Ishikawa (cell line): ENCODE results near the gene PITPNB.

ENCODE experiments used
- CEBPB ChIP-seq: IDR thresholded peaks from 2 replicates; pipeline ENCODE4 v1.6.1; 2012
- CREB1 ChIP-seq: IDR thresholded peaks from 2 replicates; pipeline ENCODE4 v1.6.1; 2012; ENCODE audit warnings: low read depth
- EGR1 ChIP-seq: IDR thresholded peaks from 2 replicates; pipeline ENCODE4 v1.6.1; 2012
- EP300 ChIP-seq: IDR thresholded peaks from 2 replicates; pipeline ENCODE4 v1.6.1; 2012; ENCODE audit warnings: borderline replicate concordance
- FOXM1 ChIP-seq: IDR thresholded peaks from 2 replicates; pipeline ENCODE4 v1.6.1; 2012; ENCODE audit warnings: low read depth, borderline replicate concordance
- NFIC ChIP-seq: IDR thresholded peaks from 2 replicates; pipeline ENCODE4 v1.6.1; 2012
- RAD21 ChIP-seq: IDR thresholded peaks from 2 replicates; pipeline ENCODE4 v1.6.1; 2012; ENCODE audit warnings: low read depth
- TAF1 ChIP-seq: IDR thresholded peaks from 2 replicates; pipeline ENCODE4 v1.6.1; 2012; ENCODE audit warnings: low read depth, mild to moderate bottlenecking
- TCF12 ChIP-seq: IDR thresholded peaks from 2 replicates; pipeline ENCODE4 v1.6.1; 2012; ENCODE audit warnings: low read depth
- TEAD4 ChIP-seq: IDR thresholded peaks from 2 replicates; pipeline ENCODE4 v1.6.1; 2012
- YY1 ChIP-seq: IDR thresholded peaks from 2 replicates; pipeline ENCODE4 v1.6.1; 2012; ENCODE audit warnings: low read depth
- ZBTB7A ChIP-seq: IDR thresholded peaks from 2 replicates; pipeline ENCODE4 v1.6.1; 2012; ENCODE audit warnings: low read depth
- TF ChIP-seq, protein P1 (sequence below): IDR thresholded peaks from 2 replicates; pipeline ENCODE4 v1.6.1; 2012; ENCODE audit warnings: low read depth, mild to moderate bottlenecking
- TF ChIP-seq, protein P2 (sequence below): IDR thresholded peaks from 2 replicates; pipeline ENCODE4 v1.6.1; 2012
- TF ChIP-seq, protein P3 (sequence below): IDR thresholded peaks from 2 replicates; pipeline ENCODE4 v1.6.1; 2012

PITPNB gene

DNA sequence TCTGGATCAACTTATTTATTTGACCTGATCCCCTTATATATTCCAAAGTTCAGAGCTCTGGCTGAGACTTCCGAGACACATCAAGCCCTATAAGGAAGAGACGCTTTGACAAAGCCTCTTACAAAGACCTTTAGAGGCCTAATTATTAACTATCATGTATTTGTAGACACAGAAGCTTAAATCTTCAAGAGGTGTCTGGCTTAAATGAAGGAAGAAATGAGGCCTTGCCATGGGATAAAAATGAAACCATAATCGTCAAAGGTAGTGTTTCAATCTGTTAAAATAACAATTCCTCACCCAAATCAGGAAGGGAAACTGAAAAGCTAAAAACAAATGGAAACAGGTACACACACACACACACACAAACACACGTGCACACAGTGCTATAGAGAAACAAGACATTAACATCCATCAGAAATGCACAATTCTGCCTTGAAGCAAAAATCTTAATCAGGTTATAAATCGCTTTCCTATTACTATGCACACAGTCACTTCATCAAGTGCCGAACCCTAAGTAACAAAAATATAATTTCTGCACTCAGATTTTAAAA, 50.2 kb downstream of the PITPNB start:
- TF ChIP-seq, protein P1, sequence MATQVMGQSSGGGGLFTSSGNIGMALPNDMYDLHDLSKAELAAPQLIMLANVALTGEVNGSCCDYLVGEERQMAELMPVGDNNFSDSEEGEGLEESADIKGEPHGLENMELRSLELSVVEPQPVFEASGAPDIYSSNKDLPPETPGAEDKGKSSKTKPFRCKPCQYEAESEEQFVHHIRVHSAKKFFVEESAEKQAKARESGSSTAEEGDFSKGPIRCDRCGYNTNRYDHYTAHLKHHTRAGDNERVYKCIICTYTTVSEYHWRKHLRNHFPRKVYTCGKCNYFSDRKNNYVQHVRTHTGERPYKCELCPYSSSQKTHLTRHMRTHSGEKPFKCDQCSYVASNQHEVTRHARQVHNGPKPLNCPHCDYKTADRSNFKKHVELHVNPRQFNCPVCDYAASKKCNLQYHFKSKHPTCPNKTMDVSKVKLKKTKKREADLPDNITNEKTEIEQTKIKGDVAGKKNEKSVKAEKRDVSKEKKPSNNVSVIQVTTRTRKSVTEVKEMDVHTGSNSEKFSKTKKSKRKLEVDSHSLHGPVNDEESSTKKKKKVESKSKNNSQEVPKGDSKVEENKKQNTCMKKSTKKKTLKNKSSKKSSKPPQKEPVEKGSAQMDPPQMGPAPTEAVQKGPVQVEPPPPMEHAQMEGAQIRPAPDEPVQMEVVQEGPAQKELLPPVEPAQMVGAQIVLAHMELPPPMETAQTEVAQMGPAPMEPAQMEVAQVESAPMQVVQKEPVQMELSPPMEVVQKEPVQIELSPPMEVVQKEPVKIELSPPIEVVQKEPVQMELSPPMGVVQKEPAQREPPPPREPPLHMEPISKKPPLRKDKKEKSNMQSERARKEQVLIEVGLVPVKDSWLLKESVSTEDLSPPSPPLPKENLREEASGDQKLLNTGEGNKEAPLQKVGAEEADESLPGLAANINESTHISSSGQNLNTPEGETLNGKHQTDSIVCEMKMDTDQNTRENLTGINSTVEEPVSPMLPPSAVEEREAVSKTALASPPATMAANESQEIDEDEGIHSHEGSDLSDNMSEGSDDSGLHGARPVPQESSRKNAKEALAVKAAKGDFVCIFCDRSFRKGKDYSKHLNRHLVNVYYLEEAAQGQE: no peak

DNA sequence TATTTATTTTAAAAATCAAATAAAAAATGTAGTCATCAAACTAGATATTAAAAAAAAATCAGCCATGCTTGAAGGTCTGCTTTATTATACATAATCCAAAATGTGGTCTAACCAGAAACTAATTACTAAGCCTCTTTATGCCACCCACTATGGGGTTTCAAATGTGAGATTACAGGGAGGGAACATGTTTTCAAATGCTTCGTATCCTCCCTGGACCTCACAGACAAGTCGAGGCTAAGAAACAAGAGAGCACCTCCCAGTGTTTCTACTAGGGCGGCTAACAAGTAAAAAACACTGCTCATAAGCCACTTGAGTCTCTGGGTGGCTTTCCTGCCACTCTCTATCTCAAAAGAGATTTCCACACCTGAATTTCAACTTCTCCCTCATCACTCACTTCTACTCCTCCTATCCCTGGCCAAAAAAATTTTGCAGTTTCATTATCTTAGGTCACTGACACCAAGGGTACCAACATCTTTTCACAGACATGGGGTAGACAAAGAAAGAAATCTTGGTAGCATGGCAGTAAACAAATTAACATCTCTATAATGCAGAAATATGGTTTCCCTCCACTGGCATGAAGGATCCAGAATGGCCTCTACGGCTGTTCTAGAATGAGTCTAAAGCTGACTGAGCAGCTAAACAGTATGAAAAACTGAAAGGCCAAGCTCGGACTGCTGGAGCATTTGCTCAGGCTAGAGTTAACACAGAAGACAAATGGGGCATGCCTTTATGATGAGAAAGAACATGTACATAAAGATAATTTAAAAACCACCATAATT, 50.9 kb downstream of the PITPNB start:
- TF ChIP-seq EGR1: no peak
- TF ChIP-seq, protein P2, sequence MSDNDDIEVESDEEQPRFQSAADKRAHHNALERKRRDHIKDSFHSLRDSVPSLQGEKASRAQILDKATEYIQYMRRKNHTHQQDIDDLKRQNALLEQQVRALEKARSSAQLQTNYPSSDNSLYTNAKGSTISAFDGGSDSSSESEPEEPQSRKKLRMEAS: no peak
- TF ChIP-seq RAD21: no peak
- TF ChIP-seq YY1: no peak
- no peak for TF ChIP-seq CREB1
- TF ChIP-seq, protein P1: no peak
- no peak for TF ChIP-seq NFIC
- no peak for TF ChIP-seq EP300

DNA sequence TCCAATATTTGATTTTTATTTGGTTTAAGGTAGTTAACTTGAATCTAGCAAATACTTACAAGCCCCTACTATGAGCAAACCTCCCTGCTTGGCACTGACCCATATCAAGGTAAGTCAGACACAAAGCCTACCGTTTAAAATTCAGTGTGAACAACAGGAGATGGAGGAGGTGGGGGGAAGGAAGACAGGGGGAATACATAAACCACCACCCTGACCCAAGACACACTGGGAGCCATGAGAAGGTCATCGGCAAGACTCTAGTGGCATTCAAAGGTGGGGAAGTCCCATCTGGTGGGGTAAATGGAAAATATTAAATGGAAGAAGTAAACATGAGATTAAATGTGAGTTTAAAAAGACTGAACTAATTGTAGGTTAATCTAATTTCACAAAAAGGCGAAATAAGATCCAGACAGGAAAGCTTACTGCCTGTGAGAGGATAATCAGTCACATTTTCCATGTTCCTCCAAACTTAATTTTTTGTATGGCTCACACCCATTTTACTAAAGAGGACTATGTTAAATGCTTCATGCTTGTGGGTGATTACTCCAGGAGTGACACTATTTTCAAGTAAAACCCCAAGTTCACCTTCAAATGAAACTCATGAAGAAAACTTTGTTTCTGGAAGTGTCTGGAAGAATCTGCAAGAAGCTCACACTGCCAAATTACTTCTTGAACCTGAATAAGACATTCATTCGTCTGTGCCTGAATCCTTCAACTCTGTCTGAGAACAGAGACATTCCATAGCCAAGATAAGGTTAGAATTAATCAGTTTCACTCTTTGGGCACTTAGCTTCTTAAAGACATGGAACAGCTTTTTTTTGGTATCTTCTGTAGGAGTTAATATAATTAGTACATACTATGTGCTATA, 51.7 kb downstream of the PITPNB start:
- no peak for TF ChIP-seq NFIC
- TF ChIP-seq, protein P2: no peak
- TF ChIP-seq CREB1: no peak
- TF ChIP-seq ZBTB7A: no peak
- no peak for TF ChIP-seq EGR1
- TF ChIP-seq, protein P3, sequence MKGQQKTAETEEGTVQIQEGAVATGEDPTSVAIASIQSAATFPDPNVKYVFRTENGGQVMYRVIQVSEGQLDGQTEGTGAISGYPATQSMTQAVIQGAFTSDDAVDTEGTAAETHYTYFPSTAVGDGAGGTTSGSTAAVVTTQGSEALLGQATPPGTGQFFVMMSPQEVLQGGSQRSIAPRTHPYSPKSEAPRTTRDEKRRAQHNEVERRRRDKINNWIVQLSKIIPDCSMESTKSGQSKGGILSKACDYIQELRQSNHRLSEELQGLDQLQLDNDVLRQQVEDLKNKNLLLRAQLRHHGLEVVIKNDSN: no peak
- no peak for TF ChIP-seq TAF1
- TF ChIP-seq TCF12: no peak
- no peak for TF ChIP-seq EP300
- TF ChIP-seq, protein P1: no peak
- no peak for TF ChIP-seq CEBPB
- TF ChIP-seq RAD21: no peak
- no peak for TF ChIP-seq YY1
- TF ChIP-seq TEAD4: no peak
- no peak for TF ChIP-seq FOXM1

DNA sequence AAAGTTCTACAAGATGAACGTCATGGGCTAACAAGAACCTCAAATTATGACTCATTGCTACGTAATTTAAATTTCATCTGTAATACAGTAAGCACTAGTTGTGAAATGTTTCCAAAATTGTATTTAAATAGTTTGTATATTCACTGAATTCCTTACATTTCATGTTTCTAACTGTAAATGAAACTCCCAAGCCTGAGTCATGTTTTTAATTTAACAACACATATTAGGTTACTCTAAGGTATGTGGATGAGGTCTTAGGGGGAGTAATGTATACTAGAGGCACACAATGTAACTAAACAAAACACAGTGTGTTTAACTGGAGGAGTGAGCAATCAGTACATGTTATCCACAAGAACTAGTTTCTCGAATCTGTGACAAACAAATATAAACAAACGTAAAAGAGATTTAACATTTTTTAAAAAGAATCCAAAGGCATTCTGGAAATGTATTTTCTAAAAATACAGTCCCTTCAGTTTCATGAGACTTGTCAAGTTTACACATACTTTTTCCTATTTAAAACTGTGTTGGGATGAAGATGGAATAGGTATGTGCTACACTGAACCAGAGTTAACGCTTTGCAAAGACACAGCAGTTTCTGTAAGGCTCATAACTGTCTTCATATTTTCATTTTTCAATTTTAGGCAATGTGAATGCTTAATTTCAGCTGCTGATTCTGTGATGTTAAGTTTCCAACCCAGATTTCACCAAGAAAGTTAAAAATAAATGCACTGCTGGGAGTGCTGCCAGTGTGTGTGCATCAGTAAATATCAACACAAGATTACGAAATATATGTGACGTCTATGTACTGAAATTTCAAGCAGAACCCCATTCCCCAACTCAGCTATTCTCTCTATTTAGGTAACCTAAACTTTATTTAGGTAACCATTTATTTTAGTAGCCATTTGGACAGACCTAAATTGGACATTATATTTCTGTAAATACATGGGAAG, 52.6 kb downstream of the PITPNB start:
- TF ChIP-seq, protein P2: no peak
- TF ChIP-seq CEBPB: peak; percentile 48; the same call in 1 of the 2 replicates
